HepG2 (cell line): ENCODE measurements around the gene PPP2R1B. TPM values are rescaled to one million over a fixed set of nuclear protein-coding genes. Genes with fewer than 3 reads are reported as not detected.
A peak's percentile ranks its signal among the peaks of the same experiment; 100 is the strongest.

Experiments used
- CCDC6 ChIP-seq: sonication (generic); formaldehyde crosslinking; IDR thresholded peaks from 2 replicates; pipeline ENCODE4 v1.8.1; 2022; ENCODE audit warnings: mild to moderate bottlenecking, missing genetic modification reagents, moderate library complexity
- DNMT3B ChIP-seq: conservative IDR thresholded peaks from 2 replicates; pipeline ENCODE4 v1.6.1; 2016; ENCODE audit warnings: missing biosample characterization, control low read depth
- ETV6 ChIP-seq: sonication (generic); formaldehyde crosslinking; conservative IDR thresholded peaks from 2 replicates; pipeline ENCODE4 v1.4.0; 2020; ENCODE audit warnings: missing genetic modification reagents
- HINFP ChIP-seq: sonication (generic); formaldehyde crosslinking; IDR thresholded peaks from 2 replicates; pipeline ENCODE4 v1.4.0; 2020; ENCODE audit warnings: low read depth, mild to moderate bottlenecking, missing genetic modification reagents
- NCOA2 ChIP-seq: sonication (generic); formaldehyde crosslinking; IDR thresholded peaks from 2 replicates; pipeline ENCODE4 v1.8.0; 2022; ENCODE audit warnings: inconsistent platforms
- PAX8 ChIP-seq: sonication (generic); formaldehyde crosslinking; IDR thresholded peaks from 2 replicates; pipeline ENCODE4 v1.8.0; 2022; ENCODE audit warnings: mild to moderate bottlenecking, missing genetic modification reagents, borderline replicate concordance
- SMAD3 ChIP-seq: sonication (generic); formaldehyde crosslinking; IDR thresholded peaks from 2 replicates; pipeline ENCODE4 v1.4.0; 2020; ENCODE audit warnings: missing genetic modification reagents
- SSRP1 ChIP-seq: IDR thresholded peaks from 2 replicates; pipeline ENCODE4 v1.6.1; 2016; ENCODE audit warnings: control low read depth
- SUZ12 ChIP-seq: fragments of 150-350 bp; IDR thresholded peaks from 2 replicates; pipeline ENCODE4 v1.6.1; 2014; ENCODE audit warnings: low read depth, low read length
- U2AF2 ChIP-seq: fragments of 200-400 bp; formaldehyde crosslinking; IDR thresholded peaks from 2 replicates; pipeline ENCODE4 v1.6.1; 2017; ENCODE audit warnings: low read depth, mild to moderate bottlenecking, low read length
- ZBTB8A ChIP-seq: sonication (generic); formaldehyde crosslinking; IDR thresholded peaks from 2 replicates; pipeline ENCODE4 v1.4.0; 2020; ENCODE audit warnings: mild to moderate bottlenecking, low read depth, missing genetic modification reagents, borderline replicate concordance
- ZNF12 ChIP-seq: sonication (generic); formaldehyde crosslinking; IDR thresholded peaks from 2 replicates; pipeline ENCODE4 v1.5.0; 2020; ENCODE audit warnings: missing genetic modification reagents
- ZNF280D ChIP-seq: sonication (generic); formaldehyde crosslinking; IDR thresholded peaks from 2 replicates; pipeline ENCODE4 v1.5.1; 2020; ENCODE audit warnings: mild to moderate bottlenecking, missing genetic modification reagents
- ZNF451 ChIP-seq: sonication (generic); formaldehyde crosslinking; IDR thresholded peaks from 2 replicates; pipeline ENCODE4 v1.5.0; 2020; ENCODE audit warnings: mild to moderate bottlenecking, missing genetic modification reagents
- ZNF577 ChIP-seq: sonication (generic); formaldehyde crosslinking; IDR thresholded peaks from 2 replicates; pipeline ENCODE4 v1.4.0; 2020; ENCODE audit warnings: mild to moderate bottlenecking, low read depth, missing genetic modification reagents, borderline replicate concordance
- ZNF670 ChIP-seq: sonication (generic); formaldehyde crosslinking; IDR thresholded peaks from 2 replicates; pipeline ENCODE4 v1.8.0; 2022; ENCODE audit warnings: mild to moderate bottlenecking, missing genetic modification reagents, borderline replicate concordance
- ZNF878 ChIP-seq: sonication (generic); formaldehyde crosslinking; IDR thresholded peaks from 2 replicates; pipeline ENCODE4 v1.8.1; 2023; ENCODE audit warnings: mild to moderate bottlenecking, missing genetic modification reagents, moderate library complexity
- ZXDC ChIP-seq: sonication (generic); formaldehyde crosslinking; IDR thresholded peaks from 2 replicates; pipeline ENCODE4 v1.5.0; 2020; ENCODE audit warnings: mild to moderate bottlenecking, missing genetic modification reagents
- polyA plus RNA-seq, 8 experiments: library from polyadenylated mRNA; depleted of rRNA in 3 of 8; stranded (reverse) in 7 of 8; unstranded in 1 of 8; fragments of >200 nt; fragmentation: Illumina TruSeq in 4 of 8; extraction: Trizol in 4 of 8; gene quantifications; 2 replicates each; pipeline versions ENCODE4 v1.2.1 to v1.2.3, GENCODE V29; 2011 to 2016; ENCODE audit warnings: low read depth in 4 of 8, missing spikeins in 1 of 8, mixed read lengths in 1 of 8; ENCODE audit not compliant: insufficient read depth in 1 of 8
- total RNA-seq, 5 experiments: library from RNA; depleted of rRNA; stranded (reverse); fragments of >200 nt; fragmentation: Illumina TruSeq; extraction: Trizol; gene quantifications; 2 replicates each; pipeline ENCODE4 v1.2.3, GENCODE V29; 2016; ENCODE audit warnings: low read depth in 1 of 5

PPP2R1B gene
- total and polyA plus RNA-seq, 2 of the 13 experiments (the other 11 are each of a cell fraction or from before 2014, with no cell fraction given), result 22.1 to 56.8 TPM

- TF ChIP-seq ZNF280D (CRISPR knock-in tag) (no peak), SUZ12 (no peak), SSRP1 (CRISPR knock-in tag) (no peak), SMAD3 (CRISPR knock-in tag) (0 out of 2 replicates have a peak, but pooled peaks have one; percentile 39), ZNF451 (CRISPR knock-in tag) (no peak), ZNF670 (CRISPR knock-in tag) (no peak), CCDC6 (CRISPR knock-in tag) (no peak), ZNF878 (no peak), DNMT3B (no peak), HINFP (CRISPR knock-in tag) (no peak; the same call in 1 of the 2 replicates), ZXDC (CRISPR knock-in tag) (0 out of 2 replicates have a peak, but pooled peaks have one; percentile 47), NCOA2 (CRISPR knock-in tag) (no peak), ZNF577 (CRISPR knock-in tag) (no peak), ETV6 (CRISPR knock-in tag) (no peak), ZBTB8A (CRISPR knock-in tag) (no peak), PAX8 (CRISPR knock-in tag) (no peak), U2AF2 (no peak), ZNF12 (CRISPR knock-in tag) (no peak)
These were observed at the start of gene PPP2R1B (continued) for GRCh38 chr11:111765984-111766833.
